GM12892 (cell line): ENCODE data around the gene DCDC1.

Experiments used
- DNase-seq: peaks from one replicate; pipeline ENCODE4 v3.0.0; 2011; ENCODE audit not compliant: insufficient read length
- FAIRE-seq: peaks from 2 replicates; lab custom pipeline; 2011; peaks lifted over from hg19 to GRCh38; lab: Jason Lieb, UNC
- POLR2A ChIP-seq: IDR thresholded peaks from 2 replicates; pipeline ENCODE4 v1.6.1; 2011; ENCODE audit warnings: low read depth, low read length, control low read depth
- POLR2AphosphoS5 ChIP-seq: IDR thresholded peaks from 2 replicates; pipeline ENCODE4 v1.6.1; 2011; ENCODE audit warnings: low read depth, low read length, control low read depth
- TAF1 ChIP-seq: IDR thresholded peaks from 2 replicates; pipeline ENCODE4 v1.6.1; 2011; ENCODE audit warnings: low read depth, mild to moderate bottlenecking, control low read depth, low read length, borderline replicate concordance

Gene DCDC1

GRCh38 chr11:31248768-31249167 lies 120.8 kb downstream of the DCDC1 start:
- DNase-seq (no peak), FAIRE-seq (no peak)
- TF ChIP-seq TAF1 (no peak), POLR2A (no peak), POLR2AphosphoS5 (no peak)

GRCh38 chr11:31247321-31247720 lies 122.2 kb downstream of the DCDC1 start:
- no peak for DNase-seq
- no peak for TF ChIP-seq TAF1
- no peak for TF ChIP-seq POLR2AphosphoS5
- no peak for TF ChIP-seq POLR2A
- no peak for FAIRE-seq

GRCh38 chr11:31246451-31247165 lies 122.9 kb downstream of the DCDC1 start:
- TF ChIP-seq POLR2A (no peak), POLR2AphosphoS5 (no peak), TAF1 (no peak)
- no peak for DNase-seq
- FAIRE-seq = no peak

GRCh38 chr11:31243706-31244105 lies 125.8 kb downstream of the DCDC1 start:
- no peak for DNase-seq
- no peak for FAIRE-seq
- TF ChIP-seq TAF1 = no peak

- FAIRE-seq (peak; percentile 74), DNase-seq (no peak)
- TF ChIP-seq TAF1 (no peak), POLR2AphosphoS5 (no peak), POLR2A (no peak)
These were observed 129.1 kb downstream of the DCDC1 start for GRCh38 chr11:31240340-31240904.

- no peak for DNase-seq
- TF ChIP-seq POLR2AphosphoS5 = no peak
- TF ChIP-seq TAF1 = no peak
- no peak for TF ChIP-seq POLR2A
- peak; percentile 71 for FAIRE-seq
These were observed 131.4 kb downstream of the DCDC1 start for GRCh38 chr11:31237819-31238760.

GRCh38 chr11:31236143-31236542 lies 133.4 kb downstream of the DCDC1 start:
- TF ChIP-seq POLR2A (no peak), TAF1 (no peak), POLR2AphosphoS5 (no peak)
- FAIRE-seq (peak; percentile 58), DNase-seq (no peak)

- FAIRE-seq (peak; percentile 38), DNase-seq (no peak)
- no peak for TF ChIP-seq POLR2AphosphoS5
- no peak for TF ChIP-seq POLR2A
- TF ChIP-seq TAF1 = no peak
These were observed 136.1 kb downstream of the DCDC1 start for GRCh38 chr11:31233425-31233824.

GRCh38 chr11:31231601-31232000 lies 137.9 kb downstream of the DCDC1 start:
- no peak for DNase-seq
- TF ChIP-seq POLR2A (no peak), TAF1 (no peak), POLR2AphosphoS5 (no peak)
- no peak for FAIRE-seq

GRCh38 chr11:31218847-31219246 lies 150.7 kb downstream of the DCDC1 start:
- FAIRE-seq (no peak), DNase-seq (no peak)
- TF ChIP-seq POLR2A (no peak), POLR2AphosphoS5 (no peak), TAF1 (no peak)

- TF ChIP-seq TAF1 (no peak), POLR2A (no peak), POLR2AphosphoS5 (no peak)
- FAIRE-seq (no peak), DNase-seq (no peak)
These were observed 155.2 kb downstream of the DCDC1 start for GRCh38 chr11:31214372-31214771.

GRCh38 chr11:31199378-31199777 lies 170.2 kb downstream of the DCDC1 start:
- TF ChIP-seq POLR2AphosphoS5 = no peak
- no peak for TF ChIP-seq TAF1
- no peak for TF ChIP-seq POLR2A
- DNase-seq = no peak
- FAIRE-seq = no peak
